GM12891 (cell line): Measurements from ENCODE around the gene TBC1D22A.

Source experiments
- PAX5 ChIP-seq: IDR thresholded peaks from 2 replicates; pipeline ENCODE4 v1.6.1; 2011; ENCODE audit warnings: low read length, moderate library complexity, mild to moderate bottlenecking; ENCODE audit not compliant: insufficient read depth, severe bottlenecking
- POLR2A ChIP-seq: IDR thresholded peaks from 2 replicates; pipeline ENCODE4 v1.6.1; 2011; ENCODE audit warnings: low read depth, low read length, control low read depth
- POLR2AphosphoS5 ChIP-seq: IDR thresholded peaks from 2 replicates; pipeline ENCODE4 v1.6.1; 2011; ENCODE audit warnings: low read depth, low read length, control low read depth
- SPI1 ChIP-seq: IDR thresholded peaks from 2 replicates; pipeline ENCODE4 v1.6.1; 2011; ENCODE audit warnings: low read depth, low read length, control low read depth
- TAF1 ChIP-seq: IDR thresholded peaks from 2 replicates; pipeline ENCODE4 v1.6.1; 2011; ENCODE audit warnings: low read depth, low read length, control low read depth

GRCh38 chr22:46929046-46929709 is 166.7 kb downstream of the TBC1D22A start:
- no peak for TF ChIP-seq POLR2AphosphoS5
- TF ChIP-seq TAF1 = no peak
- no peak for TF ChIP-seq POLR2A
- no peak for TF ChIP-seq SPI1
- TF ChIP-seq PAX5 = no peak
